H9 (cell line): Measurements from ENCODE around the gene KCNMA1. TPM values are rescaled to one million over a fixed set of nuclear protein-coding genes. Genes with fewer than 3 reads are reported as not detected.

ENCODE experiments used
- DNase-seq: peaks from one replicate; pipeline ENCODE4 v3.0.0-alpha.2; 2017
- H2AFZ ChIP-seq: one replicate; pipeline ENCODE4 v1.6.1; 2013; ENCODE audit warnings: mild to moderate bottlenecking, low read length, control low read depth, moderate library complexity
- H2AK5ac ChIP-seq: 2 replicates; pipeline ENCODE4 v1.6.1; 2013; ENCODE audit warnings: low read length, control low read depth, mixed read lengths; ENCODE audit not compliant: insufficient read length
- H2BK120ac ChIP-seq: one replicate; pipeline ENCODE4 v1.6.1; 2013; ENCODE audit warnings: low read depth, mild to moderate bottlenecking, low read length, control low read depth, inconsistent platforms; ENCODE audit not compliant: poor library complexity, severe bottlenecking
- H2BK12ac ChIP-seq: 2 replicates; pipeline ENCODE4 v1.6.1; 2013; ENCODE audit warnings: low read length, control low read depth, mixed read lengths, low read depth; ENCODE audit not compliant: insufficient read length
- H2BK15ac ChIP-seq: 2 replicates; pipeline ENCODE4 v1.6.1; 2013; ENCODE audit warnings: low read depth, low read length, control low read depth
- H2BK20ac ChIP-seq: one replicate; pipeline ENCODE4 v1.6.1; 2013; ENCODE audit warnings: low read depth, mild to moderate bottlenecking, low read length, control low read depth, inconsistent platforms; ENCODE audit not compliant: poor library complexity, severe bottlenecking
- H2BK5ac ChIP-seq: 2 replicates; pipeline ENCODE4 v1.6.1; 2013; ENCODE audit warnings: low read length, control low read depth, mixed read lengths; ENCODE audit not compliant: insufficient read length
- H3K14ac ChIP-seq: 2 replicates; pipeline ENCODE4 v1.6.1; 2013; ENCODE audit warnings: low read length, control low read depth; ENCODE audit not compliant: insufficient read depth
- H3K18ac ChIP-seq: 2 replicates; pipeline ENCODE4 v1.6.1; 2013; ENCODE audit warnings: low read depth, mild to moderate bottlenecking, mixed read lengths, low read length, control low read depth; ENCODE audit not compliant: insufficient read length
- H3K23ac ChIP-seq: 2 replicates; pipeline ENCODE4 v1.6.1; 2013; ENCODE audit warnings: low read length, control low read depth, mixed read lengths, low read depth; ENCODE audit not compliant: insufficient read length
- H3K23me2 ChIP-seq: 2 replicates; pipeline ENCODE4 v1.6.1; 2013; ENCODE audit warnings: low read depth, mild to moderate bottlenecking, mixed read lengths, low read length, control low read depth; ENCODE audit not compliant: insufficient read length, poor library complexity, severe bottlenecking
- H3K27ac ChIP-seq: 2 replicates; pipeline ENCODE4 v1.5.1; 2013; ENCODE audit warnings: low read length, control low read depth, mixed read lengths, low read depth; ENCODE audit not compliant: insufficient read length
- H3K27me3 ChIP-seq: 2 replicates; pipeline ENCODE4 v1.6.1; 2013; ENCODE audit warnings: low read length, control low read depth, inconsistent platforms; ENCODE audit not compliant: insufficient read depth
- H3K4ac ChIP-seq: 2 replicates; pipeline ENCODE4 v1.6.1; 2013; ENCODE audit warnings: low read depth, mild to moderate bottlenecking, control low read depth, inconsistent platforms, low read length, moderate library complexity
- H3K4me1 ChIP-seq: 2 replicates; pipeline ENCODE4 v1.6.1; 2013; ENCODE audit warnings: low read length, control low read depth, inconsistent platforms; ENCODE audit not compliant: insufficient read depth
- H3K4me2 ChIP-seq: 2 replicates; pipeline ENCODE4 v1.6.1; 2013; ENCODE audit warnings: low read length, control low read depth, mixed read lengths; ENCODE audit not compliant: insufficient read length, insufficient read depth
- H3K56ac ChIP-seq: 2 replicates; pipeline ENCODE4 v1.6.1; 2013; ENCODE audit warnings: low read depth, mild to moderate bottlenecking, mixed read lengths, low read length, control low read depth; ENCODE audit not compliant: insufficient read length
- H3K79me1 ChIP-seq: 2 replicates; pipeline ENCODE4 v1.6.1; 2013; ENCODE audit warnings: low read depth, mild to moderate bottlenecking, moderate library complexity, low read length, control low read depth, inconsistent platforms; ENCODE audit not compliant: insufficient read depth, poor library complexity, severe bottlenecking
- H3K79me2 ChIP-seq: 2 replicates; pipeline ENCODE4 v1.6.1; 2013; ENCODE audit warnings: low read length, control low read depth, inconsistent platforms; ENCODE audit not compliant: insufficient read depth
- H3K9ac ChIP-seq: 2 replicates; pipeline ENCODE4 v1.6.1; 2013; ENCODE audit warnings: low read length, control low read depth, mixed read lengths; ENCODE audit not compliant: insufficient read length; ENCODE audit errors: extremely low read depth
- H3K9me3 ChIP-seq: one replicate; pipeline ENCODE4 v1.6.1; 2013; ENCODE audit warnings: low read depth, low read length, inconsistent platforms; ENCODE audit not compliant: control insufficient read depth
- H3T11ph ChIP-seq: one replicate; pipeline ENCODE4 v1.6.1; 2013; ENCODE audit warnings: mild to moderate bottlenecking, low read length, control low read depth, inconsistent platforms
- H4K20me1 ChIP-seq: one replicate; pipeline ENCODE4 v1.6.1; 2013; ENCODE audit not compliant: control insufficient read depth, insufficient read length, insufficient read depth
- H4K5ac ChIP-seq: 2 replicates; pipeline ENCODE4 v1.6.1; 2013; ENCODE audit warnings: low read depth, mild to moderate bottlenecking, mixed read lengths, low read length, control low read depth; ENCODE audit not compliant: insufficient read length
- H4K8ac ChIP-seq: replicated peaks from 2 replicates; pipeline ENCODE4 v1.6.1; 2013; ENCODE audit warnings: low read length, control low read depth, mixed read lengths, low read depth; ENCODE audit not compliant: insufficient read length
- H4K91ac ChIP-seq: 2 replicates; pipeline ENCODE4 v1.6.1; 2013; ENCODE audit warnings: low read depth, mild to moderate bottlenecking, moderate library complexity, mixed read lengths, low read length, control low read depth; ENCODE audit not compliant: insufficient read length
- H3K27ac Mint-ChIP-seq, 3 experiments: 2 replicates in 2 of 3; 3 replicates in 1 of 3; pipeline ENCODE4 v1.8.0; 2020 to 2021; ENCODE audit warnings: mixed read lengths in 3 of 3, mild to moderate bottlenecking in 1 of 3, moderate library complexity in 1 of 3
- H3K27me3 Mint-ChIP-seq: 2 replicates; pipeline ENCODE4 v1.8.0; 2021; ENCODE audit warnings: low read depth, mild to moderate bottlenecking, moderate library complexity, mixed read lengths
- H3K36me3 Mint-ChIP-seq, 3 experiments: 2 replicates in 2 of 3; 3 replicates in 1 of 3; pipeline ENCODE4 v1.8.0; 2020 to 2021; ENCODE audit warnings: low read depth in 3 of 3, mixed read lengths in 3 of 3; ENCODE audit not compliant: insufficient read depth in 1 of 3
- H3K4me1 Mint-ChIP-seq, 2 experiments: 2 replicates each; pipeline ENCODE4 v1.8.0; 2020; ENCODE audit warnings: mixed read lengths in 2 of 2
- H3K4me3 Mint-ChIP-seq, 2 experiments: 2 replicates in 1 of 2; 3 replicates in 1 of 2; pipeline ENCODE4 v1.8.0; 2020 to 2021; ENCODE audit warnings: mild to moderate bottlenecking in 2 of 2, mixed read lengths in 2 of 2, moderate library complexity in 1 of 2
- H3K9me3 Mint-ChIP-seq, 2 experiments: 2 replicates in 1 of 2; 3 replicates in 1 of 2; pipeline ENCODE4 v1.8.0; 2020; ENCODE audit warnings: mild to moderate bottlenecking in 2 of 2, mixed read lengths in 2 of 2, moderate library complexity in 1 of 2
- CTCF ChIP-seq: fragments of 200-600 bp; sonication (generic); conservative IDR thresholded peaks from 3 replicates; pipeline ENCODE4 v1.8.0; 2021; ENCODE audit warnings: antibody characterized with exemption, mild to moderate bottlenecking
- WGBS: extraction: QIAGEN DNeasy Blood & Tissue Kit; methylation state at CpG from one replicate; pipeline ENCODE4 v1.1.7; 2013; ENCODE audit warnings: missing lambda C conversion rate, low lambda C conversion rate, mixed read lengths; ENCODE audit not compliant: insufficient read length; ENCODE audit errors: extremely low coverage; 5-methylcytosine and 5-hydroxymethylcytosine counted together
- total RNA-seq: library from RNA; stranded (reverse); gene quantifications from 2 replicates; pipeline ENCODE4 v1.2.1, GENCODE V29; 2021

KCNMA1 gene
- total RNA-seq, 1 experiment from 2014 or later = 2.0 TPM

- H3K9me3 ChIP-seq = no peaks in the 10 kb centered on the region
- no peak for TF ChIP-seq CTCF
- no peaks in the 10 kb centered on the region for H3K9me3 Mint-ChIP-seq
- H2BK120ac ChIP-seq = no peak overlapping the region
- H3K23ac ChIP-seq = no peak overlapping the region
- H3K4me3 Mint-ChIP-seq = no peak overlapping the region
- H2AK5ac ChIP-seq = no peak overlapping the region
- H3K56ac ChIP-seq = no peak overlapping the region
- no peak overlapping the region for H4K8ac ChIP-seq
- H3K4me2 ChIP-seq = no peak overlapping the region
- no peak overlapping the region for H4K91ac ChIP-seq
- H2BK15ac ChIP-seq = no peak overlapping the region
- H3K27ac ChIP-seq = no peak overlapping the region
- H3K79me2 ChIP-seq = no peaks in the 10 kb centered on the region
- DNase-seq = no peak
- H3K4ac ChIP-seq = no peak overlapping the region
- H2BK5ac ChIP-seq = no peak overlapping the region
- H2AFZ ChIP-seq = no peak overlapping the region
- H3K9ac ChIP-seq = no peak overlapping the region
- no peaks in the 10 kb centered on the region for H3K23me2 ChIP-seq
- no peaks in the 10 kb centered on the region for H3K79me1 ChIP-seq
- no peak overlapping the region for H2BK20ac ChIP-seq
- no peak overlapping the region; the same call in 1 of the 2 replicates for H3K14ac ChIP-seq
- no peak overlapping the region for H4K5ac ChIP-seq
- H3K27me3 ChIP-seq = no peaks in the 10 kb centered on the region
- H3K4me1 Mint-ChIP-seq = peaks cover 11 to 14% of the 10 kb centered on the region in 2 experiments
- H3K4me1 ChIP-seq = no peaks in the 10 kb centered on the region
- H2BK12ac ChIP-seq = no peak overlapping the region
- H4K20me1 ChIP-seq = no peaks in the 10 kb centered on the region
- H3T11ph ChIP-seq = no peak overlapping the region
- H3K27me3 Mint-ChIP-seq = no peaks in the 10 kb centered on the region
- H3K36me3 Mint-ChIP-seq = no peaks in the 10 kb centered on the region
- WGBS = no CpG with 5 or more reads among the region's 19 CpGs
- peak overlapping the region in 2 of 3 experiments; percentile 52 to 83; a peak in 2 of 7 replicates for H3K27ac Mint-ChIP-seq
- no peak overlapping the region for H3K18ac ChIP-seq
Measured at GRCh38 chr10:76887223-76888010, 750.2 kb downstream of the KCNMA1 start.
